GM19099 (cell line): ENCODE data around the gene TBC1D32.

ENCODE experiments used
- POLR2A ChIP-seq: IDR thresholded peaks from 3 replicates; pipeline ENCODE4 v1.6.1; 2011; ENCODE audit warnings: low read depth; ENCODE audit not compliant: insufficient read length; ENCODE audit errors: extremely low read depth

The TBC1D32 gene

GRCh38 chr6:121183742-121184141 lies 150.5 kb downstream of the TBC1D32 start:
- no peak for TF ChIP-seq POLR2A

DNA sequence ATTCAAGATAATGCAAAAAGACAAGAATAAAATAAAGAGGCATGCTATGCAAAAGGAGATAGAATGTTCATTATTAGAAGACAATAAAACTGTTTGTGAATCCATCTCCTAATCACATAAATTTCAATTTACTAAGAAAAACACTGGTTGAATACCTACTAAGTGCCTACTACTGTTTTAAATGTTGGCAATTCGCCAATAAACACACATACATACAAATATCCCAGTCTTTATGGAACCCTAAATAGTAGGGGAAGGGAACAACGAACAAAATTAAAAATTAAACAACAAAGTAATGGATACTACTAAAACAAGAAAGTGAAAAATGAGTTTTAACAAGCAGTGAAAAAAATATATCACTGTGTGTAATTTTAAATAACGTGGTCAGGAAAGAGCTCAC lies 158.5 kb downstream of the TBC1D32 start:
- TF ChIP-seq POLR2A, result no peak

- TF ChIP-seq POLR2A, result no peak
Measured at GRCh38 chr6:121171879-121172278, 162.4 kb downstream of the TBC1D32 start.

GRCh38 chr6:121161886-121162285 lies 172.4 kb downstream of the TBC1D32 start:
- no peak for TF ChIP-seq POLR2A

GRCh38 chr6:121160276-121160675 lies 174.0 kb downstream of the TBC1D32 start:
- no peak for TF ChIP-seq POLR2A

GRCh38 chr6:121158891-121159290 lies 175.4 kb downstream of the TBC1D32 start:
- no peak for TF ChIP-seq POLR2A

GRCh38 chr6:121158438-121158837 lies 175.8 kb downstream of the TBC1D32 start:
- TF ChIP-seq POLR2A, result no peak

DNA sequence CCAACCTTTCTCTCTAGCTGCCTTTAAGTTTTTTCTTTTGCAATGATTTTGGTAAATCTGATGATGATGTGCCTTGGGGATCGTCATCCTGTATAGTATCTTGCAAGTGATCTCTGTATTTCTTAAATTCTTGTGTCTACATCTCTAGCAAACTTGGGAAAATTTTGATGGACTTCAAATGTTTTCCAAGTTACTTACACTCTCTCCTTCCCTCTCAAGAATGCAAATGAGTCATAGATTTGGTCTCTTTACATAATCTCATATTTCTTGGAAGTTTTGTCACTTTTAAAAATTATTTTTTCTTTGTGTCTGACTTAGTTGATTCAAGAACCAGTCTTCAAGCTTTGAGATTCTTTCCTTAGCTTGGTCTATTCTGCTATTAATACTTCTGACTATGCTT lies 176.4 kb downstream of the TBC1D32 start:
- TF ChIP-seq POLR2A, result no peak

DNA sequence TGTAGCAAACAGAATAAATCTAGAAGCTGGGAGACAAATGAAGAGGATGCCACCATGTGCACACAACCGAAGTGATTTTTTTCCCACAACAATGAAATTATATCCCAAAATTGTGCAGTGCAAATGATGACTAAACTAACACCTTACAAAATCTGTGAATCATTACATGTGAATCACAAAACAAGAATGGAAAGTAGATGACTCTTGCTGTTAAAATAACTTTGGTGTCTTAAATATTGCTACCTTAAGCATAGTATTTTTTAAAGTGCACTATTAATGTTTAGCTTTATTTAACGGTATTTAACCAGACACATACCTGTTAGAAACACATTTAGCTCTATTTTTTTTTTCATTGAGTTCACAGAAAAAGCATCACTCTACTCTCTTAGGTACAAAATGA lies 190.8 kb downstream of the TBC1D32 start:
- no peak for TF ChIP-seq POLR2A

DNA sequence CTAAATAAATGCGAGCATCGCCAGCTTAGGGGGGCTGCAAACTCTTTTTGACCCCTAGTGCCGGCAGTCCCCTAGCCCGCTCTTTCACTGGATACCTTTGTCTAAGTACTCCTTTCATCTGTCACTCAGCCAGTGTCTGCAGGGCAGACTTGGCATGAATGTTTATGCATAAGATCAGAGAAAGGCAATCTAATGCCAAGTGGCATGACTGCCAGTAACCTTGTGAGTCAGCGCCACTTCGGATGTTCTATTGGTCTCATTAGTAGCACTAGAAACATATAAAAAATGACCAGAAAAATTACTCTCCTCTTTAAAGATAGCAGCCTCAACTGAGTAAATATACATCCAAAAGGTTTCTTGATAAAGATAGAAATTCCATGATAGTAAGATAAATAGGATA lies 192.2 kb downstream of the TBC1D32 start:
- TF ChIP-seq POLR2A, result no peak

- TF ChIP-seq POLR2A, result no peak
Measured at GRCh38 chr6:121135425-121135824, 198.9 kb downstream of the TBC1D32 start.

DNA sequence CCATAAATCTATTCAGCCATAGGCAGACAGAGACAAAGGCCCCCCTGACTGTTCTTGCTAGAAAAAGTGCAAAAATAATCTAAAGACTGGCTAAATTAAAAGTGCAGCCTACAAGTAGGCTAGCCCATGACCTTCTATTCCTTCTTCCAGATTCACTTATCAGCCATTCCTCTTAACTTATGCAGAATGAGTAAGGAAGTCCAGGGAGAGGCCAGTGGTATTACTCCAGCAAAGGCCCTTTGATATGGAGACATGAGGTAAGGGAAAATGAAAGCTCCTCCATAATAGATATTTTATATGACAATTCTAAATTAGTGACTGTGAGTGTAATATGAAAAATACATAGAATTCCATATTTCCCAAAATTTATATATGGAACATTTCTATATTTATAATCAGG lies 199.4 kb downstream of the TBC1D32 start:
- TF ChIP-seq POLR2A, result no peak

DNA sequence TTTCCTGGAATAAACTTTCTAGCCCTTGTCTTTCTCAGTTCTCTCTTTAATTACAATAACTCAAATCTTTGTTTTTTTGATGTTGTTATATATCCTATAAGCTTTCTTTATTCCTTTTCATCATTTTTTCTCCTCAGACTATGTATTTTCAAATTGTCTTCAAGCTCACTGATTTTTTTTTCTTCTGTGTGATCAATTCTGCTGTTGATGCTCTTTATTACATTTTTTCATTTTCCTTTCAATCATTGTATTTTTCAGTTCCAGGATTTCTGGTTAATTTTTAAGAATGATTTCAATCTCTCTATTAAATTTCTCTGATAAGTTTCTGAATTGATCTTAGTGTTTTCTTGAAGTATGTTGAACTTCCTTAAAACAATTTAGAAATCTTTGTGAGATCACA lies 209.7 kb downstream of the TBC1D32 start:
- no peak for TF ChIP-seq POLR2A

GRCh38 chr6:121112356-121112755 lies 221.9 kb downstream of the TBC1D32 start:
- no peak for TF ChIP-seq POLR2A

DNA sequence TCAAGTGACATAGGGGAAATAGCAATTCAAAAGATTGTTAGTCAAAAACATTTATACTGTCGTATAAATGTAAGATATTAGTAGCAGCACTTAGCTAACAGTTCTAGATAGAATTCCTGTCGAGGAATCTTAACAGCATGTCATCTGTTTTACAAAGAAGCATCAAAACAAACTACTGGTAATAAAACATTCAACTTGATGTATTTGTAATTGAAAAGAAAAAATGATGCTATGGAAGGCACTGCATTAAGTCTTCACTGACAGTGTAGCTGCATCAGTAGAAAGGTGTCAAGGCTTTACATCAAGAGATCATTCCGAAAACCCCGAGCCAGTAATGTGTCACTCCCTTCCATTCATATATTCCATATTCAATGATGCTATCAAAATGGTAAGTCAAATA lies 223.5 kb downstream of the TBC1D32 start:
- no peak for TF ChIP-seq POLR2A

- no peak for TF ChIP-seq POLR2A
Measured at GRCh38 chr6:121106962-121107361, 227.3 kb downstream of the TBC1D32 start.

DNA sequence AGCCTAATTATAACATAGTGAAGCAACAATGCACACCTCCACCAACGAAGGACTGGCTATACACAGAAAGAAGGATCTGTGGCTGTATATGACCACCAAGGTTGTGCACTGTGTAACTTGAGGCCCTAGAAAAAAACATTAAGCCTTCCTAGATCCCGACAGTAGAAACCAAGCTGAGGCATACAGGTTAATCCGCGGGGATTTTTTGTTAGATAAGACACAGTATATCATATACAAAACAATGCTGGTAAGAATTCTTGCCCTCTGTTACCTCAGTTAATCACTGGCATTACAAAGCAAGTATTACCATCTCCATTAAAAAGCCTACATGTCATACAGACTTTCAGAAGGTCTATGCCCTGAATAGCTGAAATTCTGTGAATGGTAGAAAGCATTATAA lies 228.8 kb downstream of the TBC1D32 start:
- TF ChIP-seq POLR2A, result no peak

- TF ChIP-seq POLR2A, result no peak
Measured at GRCh38 chr6:121093928-121094327, 240.4 kb downstream of the TBC1D32 start.
